GM12874 (cell line): ENCODE data around the gene TNNC2.

Experiments used
- CTCF ChIP-seq: IDR thresholded peaks from 2 replicates; pipeline ENCODE4 v1.5.1; 2011; ENCODE audit warnings: low read depth, mild to moderate bottlenecking, control low read depth, low read length, moderate library complexity; ENCODE audit not compliant: insufficient read depth

TNNC2 gene

GRCh38 chr20:45816951-45817350 is 10.2 kb downstream of the TNNC2 start:
- no peak for TF ChIP-seq CTCF

GRCh38 chr20:45814314-45814713 is 12.8 kb downstream of the TNNC2 start:
- no peak for TF ChIP-seq CTCF

- no peak for TF ChIP-seq CTCF
Observed at GRCh38 chr20:45813489-45813888, 13.6 kb downstream of the TNNC2 start.

- no peak for TF ChIP-seq CTCF
Observed at GRCh38 chr20:45813006-45813340, 14.1 kb downstream of the TNNC2 start.

GRCh38 chr20:45812157-45813005 is 14.7 kb downstream of the TNNC2 start, which contains the start of gene UBE2C:
TSS of gene UBE2C (plus strand) at chr20:45812644. CDS start at chr20:45812696, 52 bp downstream.
- TF ChIP-seq CTCF = no peak

GRCh38 chr20:45810191-45810970 is 16.7 kb downstream of the TNNC2 start:
- no peak for TF ChIP-seq CTCF

GRCh38 chr20:45801851-45802250 is 25.3 kb downstream of the TNNC2 start:
- no peak for TF ChIP-seq CTCF
